ENCODE data around the gene SLC43A1. TPM values are rescaled to one million over a fixed set of nuclear protein-coding genes. Genes with fewer than 3 reads are reported as not detected.

The SLC43A1 gene
- total RNA-seq, 1 donor from 2014 or later, result 16.2 TPM

- H3K4me1 Mint-ChIP-seq (ENCODE audit: unreplicated experiment), result no peaks in the 10 kb centered on the region
- H3K4me3 Mint-ChIP-seq (ENCODE audit: unreplicated experiment), result no peak overlapping the region
- H3K9me3 Mint-ChIP-seq (ENCODE audit: unreplicated experiment), result no peaks in the 10 kb centered on the region
- H3K27ac Mint-ChIP-seq (ENCODE audit: unreplicated experiment), result no peak overlapping the region
- DNase-seq (ENCODE audit: extremely low spot score, unreplicated experiment), result no peak
- no peak for TF ChIP-seq CTCF (IDR thresholded peaks at IDR 0.05)
- H3K27me3 Mint-ChIP-seq (ENCODE audit: unreplicated experiment), result peaks cover 12% of the 10 kb centered on the region
- peaks cover 8% of the 10 kb centered on the region for H3K36me3 Mint-ChIP-seq (ENCODE audit: unreplicated experiment)
Measured at GRCh38 chr11:57546451-57546850, 30.9 kb upstream of the SLC43A1 start.

GRCh38 chr11:57545883-57546282 is 30.4 kb upstream of the SLC43A1 start:
- DNase-seq (ENCODE audit: extremely low spot score, unreplicated experiment), result no peak
- Mint-ChIP-seq H3K27me3 (ENCODE audit: unreplicated experiment) (peaks cover 12% of the 10 kb centered on the region), H3K27ac (ENCODE audit: unreplicated experiment) (no peak overlapping the region), H3K36me3 (ENCODE audit: unreplicated experiment) (peaks cover 8% of the 10 kb centered on the region), H3K9me3 (ENCODE audit: unreplicated experiment) (no peaks in the 10 kb centered on the region), H3K4me3 (ENCODE audit: unreplicated experiment) (no peak overlapping the region), H3K4me1 (ENCODE audit: unreplicated experiment) (no peaks in the 10 kb centered on the region)
- no peak for TF ChIP-seq CTCF (IDR thresholded peaks at IDR 0.05)

GRCh38 chr11:57544566-57544965 is 29.1 kb upstream of the SLC43A1 start:
- no peaks in the 10 kb centered on the region for H3K4me1 Mint-ChIP-seq (ENCODE audit: unreplicated experiment)
- no peaks in the 10 kb centered on the region for H3K9me3 Mint-ChIP-seq (ENCODE audit: unreplicated experiment)

GRCh38 chr11:57543593-57543992 is 28.1 kb upstream of the SLC43A1 start:
- no peak for TF ChIP-seq CTCF (IDR thresholded peaks at IDR 0.05)
- Mint-ChIP-seq H3K27ac (ENCODE audit: unreplicated experiment) (no peak overlapping the region), H3K36me3 (ENCODE audit: unreplicated experiment) (peaks cover under 1% of the 10 kb centered on the region), H3K27me3 (ENCODE audit: unreplicated experiment) (peaks cover 21% of the 10 kb centered on the region), H3K4me1 (ENCODE audit: unreplicated experiment) (no peaks in the 10 kb centered on the region), H3K4me3 (ENCODE audit: unreplicated experiment) (no peak overlapping the region), H3K9me3 (ENCODE audit: unreplicated experiment) (no peaks in the 10 kb centered on the region)
- DNase-seq (ENCODE audit: extremely low spot score, unreplicated experiment), result no peak

More at GRCh38 chr11:57544566-57544965, 29.1 kb upstream of the SLC43A1 start:
- no peak for TF ChIP-seq CTCF (IDR thresholded peaks at IDR 0.05)
- Mint-ChIP-seq H3K4me3 (ENCODE audit: unreplicated experiment) (no peak overlapping the region), H3K27me3 (ENCODE audit: unreplicated experiment) (peaks cover 16% of the 10 kb centered on the region), H3K27ac (ENCODE audit: unreplicated experiment) (no peak overlapping the region), H3K36me3 (ENCODE audit: unreplicated experiment) (peaks cover 2% of the 10 kb centered on the region)
- DNase-seq (ENCODE audit: extremely low spot score, unreplicated experiment), result no peak

- H3K4me1 Mint-ChIP-seq (ENCODE audit: unreplicated experiment), result no peaks in the 10 kb centered on the region
- H3K27me3 Mint-ChIP-seq (ENCODE audit: unreplicated experiment), result peaks cover 26% of the 10 kb centered on the region
- no peak overlapping the region for H3K4me3 Mint-ChIP-seq (ENCODE audit: unreplicated experiment)
- H3K36me3 Mint-ChIP-seq (ENCODE audit: unreplicated experiment), result no peaks in the 10 kb centered on the region
- TF ChIP-seq CTCF (IDR thresholded peaks at IDR 0.05), result no peak
- H3K27ac Mint-ChIP-seq (ENCODE audit: unreplicated experiment), result no peak overlapping the region
- no peak for DNase-seq (ENCODE audit: extremely low spot score, unreplicated experiment)
- H3K9me3 Mint-ChIP-seq (ENCODE audit: unreplicated experiment), result no peaks in the 10 kb centered on the region
Measured at GRCh38 chr11:57542582-57542981, 27.1 kb upstream of the SLC43A1 start.

Measured in osteocyte (in vitro differentiated cells).